Trophoblast cell (in vitro differentiated cells and primary cell): Measurements from ENCODE around the gene TCF12.

Experiments used
- DNase-seq, 2 donors: peaks; one replicate each; pipeline ENCODE4 v3.0.0-alpha.2; 2016
- H2AFZ ChIP-seq: 2 replicates; pipeline ENCODE4 v1.6.1; 2013; ENCODE audit warnings: low read length, moderate library complexity, mild to moderate bottlenecking; ENCODE audit not compliant: insufficient read depth, poor library complexity
- H2AK5ac ChIP-seq: 2 replicates; pipeline ENCODE4 v1.6.1; 2013; ENCODE audit warnings: mild to moderate bottlenecking, low read length
- H2BK120ac ChIP-seq: 2 replicates; pipeline ENCODE4 v1.6.1; 2013; ENCODE audit warnings: low read length, mild to moderate bottlenecking, moderate library complexity; ENCODE audit not compliant: insufficient read depth, poor library complexity
- H2BK12ac ChIP-seq: 2 replicates; pipeline ENCODE4 v1.6.1; 2013; ENCODE audit warnings: mild to moderate bottlenecking, low read length, moderate library complexity
- H2BK5ac ChIP-seq: 2 replicates; pipeline ENCODE4 v1.6.1; 2013; ENCODE audit warnings: low read length, low read depth, moderate library complexity, mild to moderate bottlenecking; ENCODE audit not compliant: poor library complexity
- H3K14ac ChIP-seq: 2 replicates; pipeline ENCODE4 v1.6.1; 2013; ENCODE audit warnings: mild to moderate bottlenecking, low read length
- H3K18ac ChIP-seq: 2 replicates; pipeline ENCODE4 v1.6.1; 2013; ENCODE audit warnings: mild to moderate bottlenecking, low read length
- H3K23ac ChIP-seq: 2 replicates; pipeline ENCODE4 v1.6.1; 2013; ENCODE audit warnings: low read length
- H3K27ac ChIP-seq: 2 replicates; pipeline ENCODE4 v1.5.1; 2013; ENCODE audit warnings: low read depth, mild to moderate bottlenecking, inconsistent platforms, low read length, moderate library complexity
- H3K27me3 ChIP-seq: 2 replicates; pipeline ENCODE4 v1.6.1; 2013; ENCODE audit warnings: inconsistent platforms, mild to moderate bottlenecking, low read length, moderate library complexity; ENCODE audit not compliant: insufficient read depth
- H3K36me3 ChIP-seq, 2 experiments: 1 replicate in 1 of 2; 2 replicates in 1 of 2; pipeline ENCODE4 v1.6.1; 2013; ENCODE audit warnings: low read length in 2 of 2, mild to moderate bottlenecking in 2 of 2, moderate library complexity in 1 of 2; ENCODE audit not compliant: insufficient read depth in 2 of 2, control insufficient read depth in 1 of 2
- H3K4ac ChIP-seq: 2 replicates; pipeline ENCODE4 v1.6.1; 2013; ENCODE audit warnings: low read depth, mild to moderate bottlenecking, low read length, moderate library complexity
- H3K4me1 ChIP-seq, 2 experiments: 1 replicate in 1 of 2; 2 replicates in 1 of 2; pipeline ENCODE4 v1.6.1; 2013; ENCODE audit warnings: low read length in 2 of 2, mild to moderate bottlenecking in 2 of 2, moderate library complexity in 1 of 2; ENCODE audit not compliant: insufficient read depth in 2 of 2, control insufficient read depth in 1 of 2
- H3K4me2 ChIP-seq: 2 replicates; pipeline ENCODE4 v1.6.1; 2013; ENCODE audit warnings: inconsistent platforms, mild to moderate bottlenecking, low read length, moderate library complexity
- H3K4me3 ChIP-seq: 2 replicates; pipeline ENCODE4 v1.5.1; 2013; ENCODE audit warnings: mild to moderate bottlenecking, low read depth, low read length, inconsistent platforms
- H3K79me1 ChIP-seq: one replicate; pipeline ENCODE4 v1.6.1; 2013; ENCODE audit warnings: low read length
- H3K79me2 ChIP-seq: 2 replicates; pipeline ENCODE4 v1.6.1; 2013; ENCODE audit warnings: low read length, mild to moderate bottlenecking; ENCODE audit not compliant: control insufficient read depth, insufficient read depth, poor library complexity
- H3K9ac ChIP-seq: 2 replicates; pipeline ENCODE4 v1.6.1; 2013; ENCODE audit warnings: mild to moderate bottlenecking, low read length
- H3K9me3 ChIP-seq: 2 replicates; pipeline ENCODE4 v1.6.1; 2013; ENCODE audit warnings: low read depth, mild to moderate bottlenecking, control low read depth, inconsistent platforms, low read length; ENCODE audit not compliant: insufficient read depth
- H4K12ac ChIP-seq: 2 replicates; pipeline ENCODE4 v1.6.1; 2013; ENCODE audit warnings: low read depth, mild to moderate bottlenecking, low read length, moderate library complexity
- H4K8ac ChIP-seq: 2 replicates; pipeline ENCODE4 v1.6.1; 2013; ENCODE audit warnings: low read depth, mild to moderate bottlenecking, low read length, moderate library complexity
- H4K91ac ChIP-seq: one replicate; pipeline ENCODE4 v1.6.1; 2013; ENCODE audit warnings: low read depth, mild to moderate bottlenecking, low read length, moderate library complexity
- WGBS: extraction: QIAGEN DNeasy Blood & Tissue Kit; methylation state at CpG from one replicate; pipeline ENCODE4 v1.1.7; 2013; ENCODE audit warnings: missing lambda C conversion rate; ENCODE audit not compliant: insufficient read length, insufficient coverage; ENCODE audit errors: extremely low coverage; 5-methylcytosine and 5-hydroxymethylcytosine counted together

Gene TCF12

GRCh38 chr15:57086857-57087427 is 168.5 kb downstream of the TCF12 start:
- Histone ChIP-seq H3K4ac (no peak overlapping the region), H2BK12ac (no peak overlapping the region), H3K14ac (no peak overlapping the region), H3K9ac (no peak overlapping the region), H4K91ac (no peak overlapping the region), H3K79me1 (no peaks in the 10 kb centered on the region), H2AK5ac (no peak overlapping the region), H2BK120ac (no peak overlapping the region), H3K27ac (no peak overlapping the region), H3K9me3 (no peaks in the 10 kb centered on the region), H3K18ac (no peak overlapping the region), H3K79me2 (no peaks in the 10 kb centered on the region), H3K4me1 (peaks cover 0 to 2% of the 10 kb centered on the region in 2 experiments), H3K27me3 (no peaks in the 10 kb centered on the region), H4K12ac (no peak overlapping the region), H3K4me3 (no peak overlapping the region), H4K8ac (no peak overlapping the region), H3K36me3 (peaks cover 0 to 1% of the 10 kb centered on the region in 2 experiments), H2AFZ (no peak overlapping the region), H3K4me2 (no peak overlapping the region), H2BK5ac (no peak overlapping the region), H3K23ac (no peak overlapping the region)
- no CpG with 5 or more reads among the region's 4 CpGs for WGBS
- no peak for DNase-seq

- H2AFZ ChIP-seq = no peak overlapping the region
- no peak overlapping the region for H3K23ac ChIP-seq
- H3K27me3 ChIP-seq = no peaks in the 10 kb centered on the region
- H2AK5ac ChIP-seq = no peak overlapping the region
- no peak overlapping the region for H3K4ac ChIP-seq
- no CpG with 5 or more reads among the region's 6 CpGs for WGBS
- H4K91ac ChIP-seq = no peak overlapping the region
- H2BK120ac ChIP-seq = no peak overlapping the region
- H4K8ac ChIP-seq = no peak overlapping the region
- no peaks in the 10 kb centered on the region for H3K9me3 ChIP-seq
- H3K4me2 ChIP-seq = no peak overlapping the region
- H3K14ac ChIP-seq = no peak overlapping the region
- no peak overlapping the region for H2BK5ac ChIP-seq
- peak overlapping the region; percentile 37 for H3K18ac ChIP-seq
- H3K9ac ChIP-seq = no peak overlapping the region
- peaks cover 0 to 1% of the 10 kb centered on the region in 2 experiments for H3K36me3 ChIP-seq
- DNase-seq = peak in 1 of 2 donors; percentile 26
- peaks cover 0 to 2% of the 10 kb centered on the region in 2 experiments for H3K4me1 ChIP-seq
- H3K4me3 ChIP-seq = no peak overlapping the region
- peak overlapping the region; percentile 22 for H2BK12ac ChIP-seq
- H4K12ac ChIP-seq = no peak overlapping the region
- no peaks in the 10 kb centered on the region for H3K79me2 ChIP-seq
- no peak overlapping the region for H3K27ac ChIP-seq
- H3K79me1 ChIP-seq = no peaks in the 10 kb centered on the region
These were observed 171.5 kb downstream of the TCF12 start for GRCh38 chr15:57089815-57090495.

- Histone ChIP-seq H2BK120ac (no peak overlapping the region), H2BK5ac (no peak overlapping the region), H3K14ac (no peak overlapping the region), H2BK12ac (no peak overlapping the region), H4K8ac (no peak overlapping the region), H2AFZ (no peak overlapping the region), H3K4me2 (no peak overlapping the region), H2AK5ac (no peak overlapping the region), H3K79me2 (no peaks in the 10 kb centered on the region), H3K23ac (no peak overlapping the region), H3K27ac (no peak overlapping the region), H3K36me3 (peaks cover 0 to 1% of the 10 kb centered on the region in 2 experiments), H4K91ac (no peak overlapping the region), H4K12ac (no peak overlapping the region), H3K9ac (no peak overlapping the region), H3K27me3 (no peaks in the 10 kb centered on the region), H3K4me3 (no peak overlapping the region), H3K4me1 (peaks cover 0 to 2% of the 10 kb centered on the region in 2 experiments), H3K18ac (no peak overlapping the region), H3K9me3 (no peaks in the 10 kb centered on the region), H3K4ac (no peak overlapping the region), H3K79me1 (no peaks in the 10 kb centered on the region)
- DNase-seq = no peak
- no CpG with 5 or more reads among the region's 4 CpGs for WGBS
These were observed 172.0 kb downstream of the TCF12 start for GRCh38 chr15:57090496-57090859.

GRCh38 chr15:57091636-57092035 is 173.2 kb downstream of the TCF12 start:
- no CpG with 5 or more reads among the region's 2 CpGs for WGBS
- no peaks in the 10 kb centered on the region for H3K79me1 ChIP-seq
- no peak overlapping the region for H2AK5ac ChIP-seq
- DNase-seq = no peak
- H2BK12ac ChIP-seq = no peak overlapping the region
- peaks cover 0 to 1% of the 10 kb centered on the region in 2 experiments for H3K36me3 ChIP-seq
- no peak overlapping the region for H3K4me2 ChIP-seq
- no peaks in the 10 kb centered on the region for H3K79me2 ChIP-seq
- H3K4me3 ChIP-seq = no peak overlapping the region
- no peak overlapping the region for H2BK120ac ChIP-seq
- no peak overlapping the region for H2AFZ ChIP-seq
- no peak overlapping the region for H4K8ac ChIP-seq
- no peak overlapping the region for H2BK5ac ChIP-seq
- H3K18ac ChIP-seq = no peak overlapping the region
- H4K91ac ChIP-seq = no peak overlapping the region
- H4K12ac ChIP-seq = no peak overlapping the region
- H3K27me3 ChIP-seq = no peaks in the 10 kb centered on the region
- H3K4ac ChIP-seq = no peak overlapping the region
- no peak overlapping the region for H3K23ac ChIP-seq
- H3K14ac ChIP-seq = no peak overlapping the region
- H3K4me1 ChIP-seq = peaks cover 0 to 2% of the 10 kb centered on the region in 2 experiments
- H3K9ac ChIP-seq = no peak overlapping the region
- H3K27ac ChIP-seq = no peak overlapping the region
- H3K9me3 ChIP-seq = no peaks in the 10 kb centered on the region
